HepG2 (cell line): ENCODE measurements around the gene BAIAP3. TPM values are rescaled to one million over a fixed set of nuclear protein-coding genes. Genes with fewer than 3 reads are reported as not detected.

Source experiments
- ATF6 ChIP-seq: sonication (generic); formaldehyde crosslinking; conservative IDR thresholded peaks from 2 replicates; pipeline ENCODE4 v1.4.0; 2020; ENCODE audit warnings: missing genetic modification reagents
- KMT2A ChIP-seq: sonication (generic); formaldehyde crosslinking; IDR thresholded peaks from 2 replicates; pipeline ENCODE4 v1.4.0; 2020; ENCODE audit warnings: missing genetic modification reagents
- LCORL ChIP-seq, 2 experiments: fragments of 450-650 bp in 1 of 2; sonication (generic) in 1 of 2; formaldehyde crosslinking in 1 of 2; IDR thresholded peaks; 2 replicates each; pipeline versions ENCODE4 v1.5.0 to v1.6.1; 2017 to 2020; ENCODE audit warnings: antibody characterized with exemption in 1 of 2, missing genetic modification reagents in 1 of 2
- MTA1 ChIP-seq: sonication (generic); formaldehyde crosslinking; IDR thresholded peaks from 2 replicates; pipeline ENCODE4 v1.4.0; 2020; ENCODE audit warnings: missing genetic modification reagents, mild to moderate bottlenecking, borderline replicate concordance
- MTERF4 ChIP-seq: sonication (generic); formaldehyde crosslinking; IDR thresholded peaks from 2 replicates; pipeline ENCODE4 v1.8.0; 2023; ENCODE audit warnings: mild to moderate bottlenecking, missing genetic modification reagents
- MYPOP ChIP-seq: sonication (generic); formaldehyde crosslinking; IDR thresholded peaks from 2 replicates; pipeline ENCODE4 v1.8.1; 2023; ENCODE audit warnings: mild to moderate bottlenecking, moderate library complexity, missing genetic modification reagents
- NFKB2 ChIP-seq: sonication (generic); formaldehyde crosslinking; IDR thresholded peaks from 2 replicates; pipeline ENCODE4 v1.4.0; 2020; ENCODE audit warnings: missing genetic modification reagents, borderline replicate concordance
- REPIN1 ChIP-seq: sonication (generic); formaldehyde crosslinking; IDR thresholded peaks from 2 replicates; pipeline ENCODE4 v1.8.0; 2022; ENCODE audit warnings: missing genetic modification reagents, low read depth, mild to moderate bottlenecking, borderline replicate concordance
- SIN3A ChIP-seq: IDR thresholded peaks from 2 replicates; pipeline ENCODE4 v1.6.1; 2011; ENCODE audit warnings: low read depth, mild to moderate bottlenecking, control low read depth, low read length, borderline replicate concordance
- SP1 ChIP-seq, 2 experiments: fragments of 450-650 bp in 1 of 2; sonication (generic) in 1 of 2; formaldehyde crosslinking in 1 of 2; IDR thresholded peaks; 2 replicates each; pipeline versions ENCODE4 v1.4.0 to v1.6.1; 2016 to 2020; ENCODE audit warnings: missing genetic modification reagents in 1 of 2
- TMF1 ChIP-seq: sonication (generic); formaldehyde crosslinking; IDR thresholded peaks from 2 replicates; pipeline ENCODE4 v1.8.1; 2022; ENCODE audit warnings: low read depth, missing genetic modification reagents
- ZEB1 ChIP-seq: IDR thresholded peaks from 2 replicates; pipeline ENCODE4 v1.6.1; 2012; ENCODE audit warnings: mild to moderate bottlenecking, low read depth, inconsistent platforms; ENCODE audit not compliant: insufficient replicate concordance
- ZNF251 ChIP-seq: sonication (generic); formaldehyde crosslinking; IDR thresholded peaks from 2 replicates; pipeline ENCODE4 v1.9.0; 2021; ENCODE audit warnings: mild to moderate bottlenecking, missing genetic modification reagents
- polyA plus RNA-seq, 8 experiments: library from polyadenylated mRNA; depleted of rRNA in 3 of 8; stranded (reverse) in 7 of 8; unstranded in 1 of 8; fragments of >200 nt; fragmentation: Illumina TruSeq in 4 of 8; extraction: Trizol in 4 of 8; gene quantifications; 2 replicates each; pipeline versions ENCODE4 v1.2.1 to v1.2.3, GENCODE V29; 2011 to 2016; ENCODE audit warnings: low read depth in 4 of 8, missing spikeins in 1 of 8, mixed read lengths in 1 of 8; ENCODE audit not compliant: insufficient read depth in 1 of 8
- total RNA-seq, 5 experiments: library from RNA; depleted of rRNA; stranded (reverse); fragments of >200 nt; fragmentation: Illumina TruSeq; extraction: Trizol; gene quantifications; 2 replicates each; pipeline ENCODE4 v1.2.3, GENCODE V29; 2016; ENCODE audit warnings: low read depth in 1 of 5
- TF ChIP-seq, protein P1 (sequence below): sonication (generic); formaldehyde crosslinking; conservative IDR thresholded peaks from 2 replicates; pipeline ENCODE4 v1.8.0; 2022; ENCODE audit warnings: mild to moderate bottlenecking, moderate library complexity, missing genetic modification reagents
- TF ChIP-seq, protein P2 (sequence below): sonication (generic); formaldehyde crosslinking; IDR thresholded peaks from 2 replicates; pipeline ENCODE4 v1.8.1; 2022; ENCODE audit warnings: mild to moderate bottlenecking, missing genetic modification reagents
- TF ChIP-seq, protein P3 (sequence below): sonication (generic); formaldehyde crosslinking; IDR thresholded peaks from 2 replicates; pipeline ENCODE4 v1.4.0; 2020; ENCODE audit warnings: missing genetic modification reagents, borderline replicate concordance

BAIAP3 gene
- total and polyA plus RNA-seq, 2 of the 13 experiments (the other 11 are each of a cell fraction or from before 2014, with no cell fraction given) = 3.2 to 5.7 TPM

DNA sequence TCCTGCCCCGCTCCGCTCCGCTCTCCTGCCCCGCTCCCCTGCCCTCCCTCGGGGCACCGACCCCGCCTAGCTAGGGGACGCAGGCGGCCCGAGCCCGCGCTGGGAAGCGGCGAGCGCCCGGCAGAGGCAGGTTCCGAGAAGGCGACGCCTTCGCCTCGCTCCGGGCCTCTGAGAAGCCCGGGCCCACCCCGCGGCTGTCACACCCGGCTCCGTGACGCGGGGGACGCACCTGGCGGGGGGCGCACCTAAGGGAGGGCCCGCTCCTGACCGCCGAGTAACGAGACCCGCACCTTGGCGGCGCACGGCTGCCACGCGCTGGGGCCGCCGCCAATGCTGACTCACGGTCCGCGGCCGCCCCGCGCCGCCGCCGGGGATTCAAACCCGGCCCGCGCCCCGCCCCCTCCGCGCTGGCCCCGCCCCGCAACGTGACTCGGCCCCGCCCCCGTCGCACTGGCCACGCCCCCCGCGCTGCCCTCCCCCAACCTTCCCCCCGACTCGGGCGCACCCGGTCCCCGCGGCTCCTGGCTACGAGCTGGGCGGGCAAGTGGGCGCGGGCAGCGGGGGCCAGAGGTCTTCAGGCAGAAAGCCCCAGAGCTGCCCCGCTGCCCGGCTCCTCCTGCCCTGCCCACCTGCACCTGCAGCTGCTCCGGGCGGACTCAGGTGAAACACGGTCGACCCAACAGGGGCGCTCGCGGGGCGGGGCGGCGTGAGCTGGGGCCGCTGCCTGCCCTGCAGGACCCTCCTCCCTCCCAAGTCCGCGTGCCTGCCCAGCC lies 46.0 kb downstream of the BAIAP3 start (continued):
- TF ChIP-seq, protein P1, sequence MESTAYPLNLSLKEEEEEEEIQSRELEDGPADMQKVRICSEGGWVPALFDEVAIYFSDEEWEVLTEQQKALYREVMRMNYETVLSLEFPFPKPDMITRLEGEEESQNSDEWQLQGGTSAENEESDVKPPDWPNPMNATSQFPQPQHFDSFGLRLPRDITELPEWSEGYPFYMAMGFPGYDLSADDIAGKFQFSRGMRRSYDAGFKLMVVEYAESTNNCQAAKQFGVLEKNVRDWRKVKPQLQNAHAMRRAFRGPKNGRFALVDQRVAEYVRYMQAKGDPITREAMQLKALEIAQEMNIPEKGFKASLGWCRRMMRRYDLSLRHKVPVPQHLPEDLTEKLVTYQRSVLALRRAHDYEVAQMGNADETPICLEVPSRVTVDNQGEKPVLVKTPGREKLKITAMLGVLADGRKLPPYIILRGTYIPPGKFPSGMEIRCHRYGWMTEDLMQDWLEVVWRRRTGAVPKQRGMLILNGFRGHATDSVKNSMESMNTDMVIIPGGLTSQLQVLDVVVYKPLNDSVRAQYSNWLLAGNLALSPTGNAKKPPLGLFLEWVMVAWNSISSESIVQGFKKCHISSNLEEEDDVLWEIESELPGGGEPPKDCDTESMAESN (CRISPR knock-in tag) = peak; percentile 77
- TF ChIP-seq SIN3A (peak; percentile 76; the same call in 1 of the 2 replicates), ATF6 (CRISPR knock-in tag) (no peak), ZEB1 (peak; percentile 27), TMF1 (CRISPR knock-in tag) (peak; percentile 80; the same call in 1 of the 2 replicates), ZNF251 (no peak), MTERF4 (CRISPR knock-in tag) (no peak), REPIN1 (peak; percentile 61; the same call in 1 of the 2 replicates), SP1 (IDR thresholded peaks at IDR 0.05) (no peak), SP1 (CRISPR knock-in tag; IDR thresholded peaks at IDR 0.05) (peak; percentile 50; the same call in 1 of the 2 replicates), LCORL (IDR thresholded peaks at IDR 0.05) (no peak), LCORL (CRISPR knock-in tag; IDR thresholded peaks at IDR 0.05) (0 out of 2 replicates have a peak, but pooled peaks have one; percentile 8), MTA1 (0 out of 2 replicates have a peak, but pooled peaks have one; percentile 17), KMT2A (CRISPR knock-in tag) (peak; percentile 2; the same call in 1 of the 2 replicates), NFKB2 (peak; percentile 33; the same call in 1 of the 2 replicates), MYPOP (CRISPR knock-in tag) (0 out of 2 replicates have a peak, but pooled peaks have one; percentile 33)
- TF ChIP-seq, protein P2, sequence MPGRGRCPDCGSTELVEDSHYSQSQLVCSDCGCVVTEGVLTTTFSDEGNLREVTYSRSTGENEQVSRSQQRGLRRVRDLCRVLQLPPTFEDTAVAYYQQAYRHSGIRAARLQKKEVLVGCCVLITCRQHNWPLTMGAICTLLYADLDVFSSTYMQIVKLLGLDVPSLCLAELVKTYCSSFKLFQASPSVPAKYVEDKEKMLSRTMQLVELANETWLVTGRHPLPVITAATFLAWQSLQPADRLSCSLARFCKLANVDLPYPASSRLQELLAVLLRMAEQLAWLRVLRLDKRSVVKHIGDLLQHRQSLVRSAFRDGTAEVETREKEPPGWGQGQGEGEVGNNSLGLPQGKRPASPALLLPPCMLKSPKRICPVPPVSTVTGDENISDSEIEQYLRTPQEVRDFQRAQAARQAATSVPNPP (CRISPR knock-in tag) = 0 out of 2 replicates have a peak, but pooled peaks have one; percentile 32
- TF ChIP-seq, protein P3, sequence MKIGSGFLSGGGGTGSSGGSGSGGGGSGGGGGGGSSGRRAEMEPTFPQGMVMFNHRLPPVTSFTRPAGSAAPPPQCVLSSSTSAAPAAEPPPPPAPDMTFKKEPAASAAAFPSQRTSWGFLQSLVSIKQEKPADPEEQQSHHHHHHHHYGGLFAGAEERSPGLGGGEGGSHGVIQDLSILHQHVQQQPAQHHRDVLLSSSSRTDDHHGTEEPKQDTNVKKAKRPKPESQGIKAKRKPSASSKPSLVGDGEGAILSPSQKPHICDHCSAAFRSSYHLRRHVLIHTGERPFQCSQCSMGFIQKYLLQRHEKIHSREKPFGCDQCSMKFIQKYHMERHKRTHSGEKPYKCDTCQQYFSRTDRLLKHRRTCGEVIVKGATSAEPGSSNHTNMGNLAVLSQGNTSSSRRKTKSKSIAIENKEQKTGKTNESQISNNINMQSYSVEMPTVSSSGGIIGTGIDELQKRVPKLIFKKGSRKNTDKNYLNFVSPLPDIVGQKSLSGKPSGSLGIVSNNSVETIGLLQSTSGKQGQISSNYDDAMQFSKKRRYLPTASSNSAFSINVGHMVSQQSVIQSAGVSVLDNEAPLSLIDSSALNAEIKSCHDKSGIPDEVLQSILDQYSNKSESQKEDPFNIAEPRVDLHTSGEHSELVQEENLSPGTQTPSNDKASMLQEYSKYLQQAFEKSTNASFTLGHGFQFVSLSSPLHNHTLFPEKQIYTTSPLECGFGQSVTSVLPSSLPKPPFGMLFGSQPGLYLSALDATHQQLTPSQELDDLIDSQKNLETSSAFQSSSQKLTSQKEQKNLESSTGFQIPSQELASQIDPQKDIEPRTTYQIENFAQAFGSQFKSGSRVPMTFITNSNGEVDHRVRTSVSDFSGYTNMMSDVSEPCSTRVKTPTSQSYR (CRISPR knock-in tag) = no peak
